Left kidney (tissue), 2 donors: ENCODE results near the gene PELI2. TPM values are rescaled to one million over a fixed set of nuclear protein-coding genes. Genes with fewer than 3 reads are reported as not detected.

Experiments used
- DNase-seq: peaks from one replicate; pipeline ENCODE4 v3.0.0-alpha.2; 2013
- polyA plus RNA-seq: library from polyadenylated mRNA; unstranded; fragments of 120-200 nt; gene quantifications from one replicate; pipeline ENCODE4 v1.2.1, GENCODE V29; 2013; ENCODE audit not compliant: insufficient read length

The PELI2 gene
- polyA plus RNA-seq, 1 donor, result 28.3 TPM

DNA sequence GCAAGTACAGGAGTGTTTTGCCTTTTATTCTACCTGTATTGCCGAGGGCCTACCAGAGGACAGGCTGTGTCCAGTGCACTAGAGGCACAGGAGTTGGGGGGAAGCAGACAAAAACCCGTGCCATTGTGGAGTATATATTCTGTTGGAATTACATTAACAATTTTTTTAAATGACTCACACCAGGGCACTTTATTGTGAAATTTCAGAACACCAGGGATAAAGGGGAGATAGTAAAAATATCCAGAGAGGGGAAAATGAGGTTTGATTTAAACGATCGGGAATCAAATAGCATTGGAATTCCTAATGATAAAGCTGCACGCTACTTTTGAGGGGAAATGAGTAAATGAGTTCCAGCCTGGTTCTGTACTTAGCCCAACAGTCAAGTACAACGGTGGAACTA, 123.2 kb downstream of the PELI2 start:
- DNase-seq, result no peak

DNA sequence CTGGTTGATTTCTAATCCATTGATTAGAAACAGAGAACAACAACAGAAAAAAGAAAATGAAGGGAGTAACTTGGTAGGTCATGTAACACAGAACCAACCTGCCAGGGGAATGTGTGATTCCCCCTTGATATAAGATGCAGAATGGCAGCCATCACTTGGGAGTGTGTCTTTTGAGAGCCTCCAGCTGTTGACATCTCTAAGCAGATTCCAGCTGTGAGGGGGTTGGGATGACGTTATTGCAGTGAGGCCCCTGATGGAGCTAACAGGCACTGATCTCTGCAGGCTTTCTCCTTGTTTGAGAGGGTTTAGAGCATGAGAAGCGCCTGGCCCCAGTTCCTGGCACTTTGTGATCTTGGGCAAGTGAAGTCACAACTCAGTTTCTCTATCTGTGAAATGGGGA, 124.9 kb downstream of the PELI2 start:
- DNase-seq, result no peak

DNA sequence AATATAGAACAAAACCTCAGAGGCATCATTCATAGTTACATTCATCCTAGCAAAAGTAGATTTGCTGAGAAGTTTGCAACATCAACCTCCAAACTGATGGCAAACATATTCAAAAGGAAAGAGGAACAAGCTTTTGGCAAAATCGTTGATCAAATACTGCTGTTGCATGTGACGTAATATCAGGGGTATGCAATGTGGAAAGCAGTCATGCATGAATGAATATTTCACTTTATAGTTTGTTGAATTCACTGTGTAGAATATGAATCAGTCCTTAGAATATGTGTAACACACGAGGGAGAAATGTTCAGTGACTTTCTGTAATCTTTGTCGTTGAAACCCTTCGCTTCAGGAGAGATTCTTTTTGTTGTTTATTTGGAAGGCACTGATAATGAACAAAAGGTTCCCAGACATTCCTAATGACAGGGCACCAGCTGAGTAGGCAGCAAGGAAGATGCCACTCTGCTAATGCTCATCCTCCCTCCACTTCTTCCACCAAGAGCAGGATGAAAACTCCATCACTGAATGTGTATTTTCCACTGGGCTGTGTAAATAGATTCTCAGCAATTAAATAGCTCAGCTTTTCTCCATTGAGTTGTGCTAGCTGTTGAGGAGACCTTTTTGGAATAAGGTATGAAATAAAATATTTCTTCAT, 126.1 kb downstream of the PELI2 start:
- DNase-seq, result no peak

DNA sequence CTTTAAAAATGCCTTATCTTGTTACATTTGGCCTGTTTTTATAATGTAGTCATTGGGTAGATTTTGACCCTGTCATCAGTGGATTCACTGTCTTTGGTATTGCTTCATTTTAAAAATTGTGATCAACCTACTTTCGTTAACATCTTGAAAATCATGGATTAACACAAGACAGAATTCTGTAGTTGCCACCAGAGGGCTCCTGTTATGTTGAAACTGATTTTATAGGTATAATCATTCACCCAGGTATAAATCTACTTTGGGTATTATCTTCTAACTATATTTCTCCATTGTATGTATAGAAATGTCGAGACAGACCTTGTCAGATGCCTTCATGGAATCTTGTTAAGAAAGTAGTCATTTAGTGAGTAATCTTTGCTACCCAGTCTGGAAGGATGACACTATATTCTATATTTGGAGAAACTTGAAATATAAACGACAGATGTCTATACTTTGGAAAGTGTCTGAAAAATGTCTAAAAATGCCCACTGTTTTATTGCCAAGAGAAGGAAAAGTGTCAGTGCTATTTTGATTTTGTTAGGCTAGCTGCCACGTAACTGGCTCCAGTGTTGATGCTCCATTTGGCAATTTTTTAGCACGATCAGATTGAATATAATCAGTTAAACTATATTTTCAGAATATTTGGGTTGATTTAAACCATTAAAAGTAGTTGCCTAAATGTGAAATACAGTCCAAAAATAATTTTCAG, 129.4 kb downstream of the PELI2 start:
- DNase-seq, result no peak

DNA sequence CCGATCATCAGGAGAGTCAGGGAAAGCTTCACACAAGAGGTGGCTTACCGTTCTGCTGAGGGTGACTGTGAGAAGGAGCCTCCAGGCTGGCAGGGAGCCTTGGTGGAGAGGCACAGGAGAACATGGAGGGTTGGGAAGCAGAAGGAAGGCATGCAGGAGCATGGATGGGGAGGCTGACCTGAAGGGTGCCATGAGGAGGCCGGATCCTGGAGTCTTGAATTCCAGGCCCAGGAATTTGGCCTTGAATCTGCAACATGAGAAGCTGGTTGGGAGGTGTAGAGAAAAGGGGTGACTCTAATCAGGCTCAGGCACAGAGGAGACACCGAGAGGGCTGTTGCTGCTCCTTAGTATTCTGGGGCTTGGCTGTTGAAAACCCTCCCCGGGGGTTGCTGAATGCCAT, 130.2 kb downstream of the PELI2 start:
- DNase-seq, result no peak

DNA sequence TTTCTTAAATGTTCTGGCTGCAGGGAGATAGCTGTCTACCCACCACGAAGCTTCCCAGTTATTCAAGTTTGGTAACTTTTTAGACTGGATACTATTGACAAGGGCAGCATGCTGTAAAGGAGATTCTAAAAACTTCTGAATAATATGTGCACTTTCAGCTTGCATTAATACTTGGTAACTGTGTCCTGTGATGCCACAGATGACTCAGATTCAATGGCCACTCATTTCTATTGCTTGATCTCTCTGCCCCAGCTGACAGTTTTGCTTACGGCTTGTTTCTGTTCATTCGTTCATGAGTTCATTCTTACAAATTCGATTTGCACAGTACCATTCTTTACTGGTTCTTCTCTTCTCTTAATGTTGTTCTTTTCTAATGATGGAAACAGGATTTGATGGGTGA, 142.8 kb downstream of the PELI2 start:
- DNase-seq, result no peak

DNA sequence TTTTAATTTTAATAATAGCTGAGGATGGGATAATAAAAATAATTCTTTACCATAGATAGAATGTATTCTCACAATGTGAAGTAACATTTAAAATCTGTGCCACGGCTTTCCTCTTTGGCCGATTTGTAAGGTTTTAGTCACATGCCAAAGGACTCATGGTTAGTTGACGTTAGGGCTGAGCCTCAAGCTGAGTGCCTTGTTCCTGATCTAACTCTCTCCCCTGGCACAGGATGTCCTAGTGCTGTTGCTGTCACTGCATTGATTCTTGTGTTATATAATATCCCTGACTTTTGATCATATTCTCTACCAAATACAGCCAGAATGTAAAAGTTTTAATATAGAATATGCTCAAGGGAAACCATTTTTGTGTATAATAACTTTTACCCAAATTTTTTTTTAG, 144.3 kb downstream of the PELI2 start:
- DNase-seq, result no peak

DNA sequence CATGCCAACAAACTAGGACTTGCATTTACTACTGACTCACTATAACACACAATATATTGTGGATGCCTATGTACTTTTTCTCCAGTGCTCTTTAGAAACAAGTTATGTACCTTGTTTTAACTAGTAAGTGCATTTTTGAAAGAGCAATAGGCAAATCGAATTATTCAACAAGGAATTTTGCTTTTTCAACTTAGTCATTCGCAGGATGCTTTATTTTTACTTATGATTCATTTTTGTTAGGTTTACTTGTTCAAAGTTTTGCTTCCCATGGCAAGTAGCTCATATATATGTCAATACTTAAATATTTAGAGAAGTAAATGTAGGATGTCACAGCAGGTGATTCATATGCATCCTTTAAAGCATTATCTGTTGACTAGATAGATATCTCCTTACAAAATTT, 149.8 kb downstream of the PELI2 start:
- no peak for DNase-seq

DNA sequence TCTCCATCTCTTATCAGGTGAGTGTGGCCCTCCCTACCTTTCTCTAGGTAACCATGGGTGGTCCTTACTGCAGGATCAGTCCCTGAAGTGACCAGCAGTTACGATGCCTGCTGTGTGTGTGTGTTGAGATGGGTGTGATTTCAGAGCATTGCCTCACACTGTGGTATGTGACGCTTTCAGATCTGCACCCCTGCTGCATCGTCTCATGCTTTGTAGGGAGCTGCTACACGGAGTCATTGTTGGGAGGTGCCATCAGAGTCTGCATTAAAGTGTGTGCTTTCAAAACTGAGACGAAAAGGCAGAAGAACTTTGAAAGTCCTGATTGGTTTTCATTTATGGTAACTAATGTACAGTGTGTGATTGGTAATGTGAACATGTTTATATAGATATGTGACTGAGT, 150.5 kb downstream of the PELI2 start:
- DNase-seq, result no peak

DNA sequence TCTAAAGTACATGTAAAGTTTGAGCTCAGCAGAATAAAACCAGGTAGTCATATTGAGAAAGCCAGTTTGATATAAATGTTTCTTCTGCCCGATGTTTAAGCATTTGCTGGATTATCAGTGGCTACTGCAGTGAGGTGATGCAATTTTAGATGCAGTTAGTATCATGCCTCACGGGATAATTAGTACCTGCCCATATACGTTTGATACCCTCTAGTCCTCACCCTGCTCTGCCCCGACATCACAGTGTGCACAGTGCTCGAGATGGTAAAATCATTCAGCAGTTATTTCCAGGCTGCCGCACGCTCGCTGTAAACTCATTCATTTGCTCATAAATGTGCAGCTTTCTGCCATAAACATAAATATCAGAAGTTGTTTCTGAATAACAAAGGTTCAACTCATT, 152.7 kb downstream of the PELI2 start:
- no peak for DNase-seq

DNA sequence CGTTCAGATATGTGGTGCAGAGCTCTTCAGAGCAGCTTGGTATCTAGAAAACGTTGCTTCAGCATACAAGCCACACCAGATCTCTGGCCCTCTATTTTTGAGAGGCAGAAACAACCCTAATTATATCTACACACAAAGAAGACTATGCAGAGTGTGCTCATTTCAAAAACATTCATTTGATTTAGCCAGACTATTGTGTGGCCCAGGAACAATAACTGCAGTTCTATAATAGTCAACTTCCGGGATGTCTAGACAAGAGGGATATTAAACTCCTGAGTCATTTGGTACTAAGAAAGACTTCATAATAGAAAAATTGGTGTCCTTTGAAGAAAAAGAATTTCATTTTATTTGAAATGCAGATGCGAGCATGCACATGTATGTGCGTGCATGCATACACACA, 153.8 kb downstream of the PELI2 start:
- no peak for DNase-seq

DNA sequence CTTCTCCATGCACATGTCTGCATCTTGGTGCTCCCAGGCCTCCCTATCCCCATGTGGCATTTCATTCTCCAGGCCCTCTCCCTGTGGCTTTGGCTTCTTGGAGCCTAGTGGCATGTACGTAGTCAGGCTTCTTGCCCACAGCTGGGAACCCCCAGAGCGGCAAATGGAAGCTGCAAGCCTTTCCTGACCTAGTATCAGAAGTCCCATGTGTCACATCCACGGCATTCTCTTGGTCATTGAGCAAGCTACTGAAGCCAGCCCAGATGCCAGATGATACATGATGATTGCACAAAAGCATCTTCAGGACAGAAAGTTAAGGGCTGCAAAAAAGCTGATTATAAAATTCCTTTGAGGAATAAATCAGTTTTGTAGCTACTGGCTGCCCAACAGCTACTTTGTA, 154.9 kb downstream of the PELI2 start:
- DNase-seq, result no peak

DNA sequence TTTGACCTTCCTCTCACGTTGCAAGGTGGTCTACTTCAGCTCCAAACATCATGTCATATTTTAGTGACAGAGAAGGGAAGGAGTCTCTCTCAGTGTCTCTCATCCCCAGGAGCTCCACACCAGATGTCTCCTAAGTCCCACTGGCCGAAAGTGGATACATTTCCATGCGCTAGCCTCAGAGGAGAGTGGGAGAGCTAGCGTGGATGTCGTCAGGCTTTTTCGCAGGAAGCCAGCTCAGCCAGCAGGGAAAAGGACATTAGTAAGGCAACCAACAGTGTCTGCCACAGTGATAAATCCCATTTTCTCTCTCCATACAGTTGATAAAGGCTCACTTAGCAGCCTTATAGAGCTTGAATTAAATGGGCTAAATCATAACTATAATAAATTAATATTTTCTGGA, 155.7 kb downstream of the PELI2 start:
- no peak for DNase-seq

DNA sequence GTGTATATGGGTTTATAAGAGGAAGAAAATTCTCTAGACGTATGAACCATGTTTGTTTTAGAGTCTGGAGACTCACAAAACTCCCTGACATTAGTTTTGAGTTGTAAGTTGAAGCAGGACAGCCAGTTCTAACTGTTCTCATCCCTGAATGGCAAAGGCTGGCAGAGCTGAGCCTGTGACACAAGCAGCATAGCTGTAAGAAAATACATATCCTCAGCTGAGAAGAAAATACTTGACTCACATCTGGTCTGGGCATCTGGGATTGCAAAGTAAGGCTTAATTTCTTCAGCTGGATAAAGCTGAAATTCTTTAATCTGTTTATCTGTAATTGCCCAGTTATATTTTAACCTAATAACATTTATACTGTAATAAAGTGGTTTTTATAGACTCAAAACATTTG, 156.3 kb downstream of the PELI2 start:
- DNase-seq, result no peak

DNA sequence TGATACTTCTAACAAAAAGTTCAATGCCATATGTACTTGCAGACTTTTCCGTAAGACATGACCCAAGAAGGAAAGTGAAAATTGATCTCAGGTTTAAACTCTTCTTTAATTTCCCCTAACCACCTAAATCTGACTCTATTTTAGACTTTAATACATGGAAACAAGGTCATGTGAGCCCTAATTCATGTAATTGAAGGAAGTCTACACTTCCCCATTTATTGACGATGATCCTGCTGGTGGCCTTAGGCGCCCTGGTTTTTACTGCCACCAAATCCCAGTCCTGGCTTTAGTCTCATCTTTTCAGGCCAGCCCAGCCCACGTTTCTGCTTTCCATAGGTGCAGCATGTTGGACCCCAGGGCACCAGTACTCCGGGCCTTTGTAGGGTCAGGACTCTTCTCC, 157.9 kb downstream of the PELI2 start:
- no peak for DNase-seq

DNA sequence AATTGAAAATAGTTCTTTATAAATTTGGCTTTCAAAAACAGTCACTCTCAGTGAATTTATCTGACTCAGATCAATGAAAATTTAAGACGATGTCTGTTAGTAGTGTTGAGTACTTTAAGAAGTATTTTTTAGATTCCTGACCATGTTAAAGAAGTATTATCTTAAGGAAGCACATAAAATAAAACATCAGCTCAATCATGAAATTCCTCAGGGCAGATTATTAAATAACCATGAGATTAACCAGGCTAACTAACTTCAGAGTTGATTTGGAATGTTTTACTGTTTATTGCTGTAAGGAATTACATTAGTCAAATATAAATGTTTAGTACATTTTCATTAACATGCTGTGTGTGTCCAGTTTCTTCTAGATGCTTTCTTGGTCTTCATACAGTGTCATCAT, 160.2 kb downstream of the PELI2 start:
- DNase-seq, result no peak

DNA sequence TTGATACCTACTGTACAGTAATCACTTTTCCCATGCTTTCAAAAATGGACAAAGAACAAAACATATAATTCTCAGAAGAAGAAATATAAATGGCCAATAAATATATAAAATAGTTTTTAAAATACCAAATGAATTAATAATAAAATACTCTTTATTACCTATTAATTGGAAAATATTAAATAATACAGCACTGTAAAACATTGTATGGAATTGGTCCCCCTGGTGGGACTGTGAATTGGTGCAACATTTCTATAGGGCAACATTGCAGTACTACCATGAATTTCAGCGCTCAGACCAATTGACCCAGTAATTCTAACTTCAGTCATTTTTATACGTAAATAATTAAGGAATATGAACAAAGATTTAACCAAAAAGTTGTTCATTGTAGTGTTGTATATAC, 162.6 kb downstream of the PELI2 start:
- DNase-seq, result no peak

DNA sequence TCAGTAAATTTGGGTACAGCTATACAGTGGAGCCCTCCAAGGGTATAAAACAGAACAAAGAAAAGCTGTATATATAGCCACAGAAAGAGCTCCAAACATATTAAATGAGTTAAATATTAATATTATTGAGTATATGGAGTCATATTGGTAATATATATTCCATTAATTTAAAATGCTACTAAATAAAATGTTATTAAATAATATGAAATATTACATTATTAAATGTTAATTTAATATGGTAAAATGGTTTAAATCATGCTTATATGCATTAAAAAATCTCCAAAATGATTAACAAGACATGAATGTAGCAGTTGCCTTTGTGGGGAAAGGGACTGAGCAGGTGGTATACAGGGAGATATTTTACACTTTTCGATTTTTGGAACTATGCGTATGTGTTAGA, 164.0 kb downstream of the PELI2 start:
- no peak for DNase-seq

DNA sequence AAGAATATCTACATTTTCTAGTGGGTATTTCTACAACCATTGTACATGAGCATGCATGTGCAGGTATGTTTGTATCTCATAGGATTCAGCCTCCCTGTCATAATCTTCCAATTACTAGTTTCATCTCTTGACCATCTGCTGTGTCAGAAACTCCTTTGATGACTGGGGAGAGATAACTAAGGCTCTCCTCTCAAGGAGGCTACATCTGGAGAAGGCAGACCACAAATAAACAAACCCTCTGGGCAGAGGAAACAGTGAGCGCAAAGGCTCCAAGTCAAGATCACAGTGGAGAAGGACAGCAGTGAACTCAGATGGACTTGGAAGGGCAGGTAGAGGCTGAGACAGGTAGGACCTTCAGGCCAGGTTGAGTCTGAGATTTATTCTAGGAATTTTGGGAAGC, 166.4 kb downstream of the PELI2 start:
- no peak for DNase-seq

DNA sequence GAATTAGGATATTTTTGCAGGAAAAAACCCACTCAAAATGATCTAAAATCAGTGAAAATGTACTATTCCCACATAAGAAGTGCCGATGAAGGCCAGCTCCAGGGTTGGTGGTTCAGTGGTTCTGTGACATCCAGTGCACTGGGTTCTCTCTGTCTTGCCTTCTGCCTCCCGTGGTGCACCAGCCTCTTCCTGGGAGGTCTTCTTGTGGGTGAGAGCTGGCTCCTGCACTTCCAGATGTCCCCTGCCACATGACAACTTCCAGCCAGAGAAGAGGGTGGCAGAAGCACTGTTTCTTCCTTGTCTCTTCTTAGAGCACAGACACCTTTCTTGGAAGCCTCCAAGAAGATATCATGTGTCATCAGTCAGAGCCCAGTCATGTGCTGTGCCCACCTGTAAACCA, 170.9 kb downstream of the PELI2 start:
- DNase-seq, result no peak

DNA sequence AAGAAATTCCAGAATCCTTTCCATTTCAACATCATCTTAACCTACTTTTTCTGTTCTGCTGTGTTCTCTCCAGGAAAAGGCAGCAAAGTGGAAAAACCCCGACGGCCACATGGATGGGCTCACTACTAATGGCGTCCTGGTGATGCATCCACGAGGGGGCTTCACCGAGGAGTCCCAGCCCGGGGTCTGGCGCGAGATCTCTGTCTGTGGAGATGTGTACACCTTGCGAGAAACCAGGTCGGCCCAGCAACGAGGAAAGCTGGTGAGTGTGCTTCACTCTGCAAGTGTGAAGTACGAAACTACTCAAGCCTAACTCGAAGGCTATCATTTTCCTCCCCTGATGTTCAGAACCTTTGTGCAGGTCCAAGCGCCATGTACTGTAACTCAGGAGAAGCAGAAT, 172.0 kb downstream of the PELI2 start:
- no peak for DNase-seq

DNA sequence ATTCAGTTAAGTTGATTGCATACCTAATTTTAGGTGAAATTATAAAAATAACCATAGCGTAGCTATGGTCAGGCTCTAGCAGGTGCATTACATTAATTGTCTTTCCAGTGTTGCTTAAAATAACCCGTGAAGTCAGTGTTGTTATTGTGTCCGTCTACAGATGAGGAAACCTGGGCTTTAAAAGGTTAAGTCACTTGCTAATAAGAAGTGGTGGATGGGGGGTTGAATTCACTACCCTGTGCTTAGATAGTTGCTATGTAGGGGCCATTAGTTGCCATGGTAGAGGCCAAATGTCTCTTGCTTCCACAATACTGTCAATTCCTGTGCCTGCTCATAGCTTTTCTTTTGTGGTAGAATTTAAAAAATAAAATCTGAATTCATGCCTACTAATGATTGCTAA, 174.8 kb downstream of the PELI2 start:
- no peak for DNase-seq

DNA sequence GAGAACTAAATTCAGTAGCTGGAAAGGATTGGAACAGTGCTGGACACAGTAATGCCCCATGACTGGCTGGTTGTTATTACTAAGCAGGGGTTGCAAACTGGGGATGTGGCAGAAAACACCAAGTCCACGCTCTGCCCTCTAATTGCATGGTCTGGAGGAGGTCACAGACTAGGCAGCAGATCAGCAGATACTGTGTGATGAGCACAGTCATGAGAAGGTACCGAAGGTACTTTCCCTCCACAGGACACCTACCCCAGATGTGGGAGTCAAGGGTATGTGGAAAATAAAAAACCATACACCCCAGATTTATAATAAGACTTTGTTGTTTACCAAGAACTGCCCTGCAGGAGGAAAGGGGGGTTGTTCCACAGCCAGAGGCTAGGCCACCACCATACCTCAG, 175.3 kb downstream of the PELI2 start:
- DNase-seq, result no peak

DNA sequence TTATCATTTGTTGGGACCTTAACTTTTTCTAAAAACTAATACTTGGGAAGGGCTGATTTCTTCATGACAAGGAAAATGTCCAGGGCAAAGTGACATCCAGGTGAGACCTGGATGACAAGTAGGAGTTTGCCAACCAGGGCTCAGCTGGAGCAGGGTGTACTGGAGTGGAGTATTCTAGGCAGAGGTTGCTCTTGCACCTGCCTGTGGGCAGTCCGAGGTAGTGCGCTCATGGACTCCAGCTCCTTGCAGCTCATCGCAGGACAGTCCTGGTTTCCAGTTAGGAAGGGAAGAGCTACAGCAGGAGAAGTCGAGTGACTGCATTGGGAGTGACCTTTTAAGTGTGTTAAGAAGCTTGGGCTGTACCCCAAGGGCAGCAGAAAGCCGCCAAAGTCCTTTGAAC, 175.9 kb downstream of the PELI2 start:
- no peak for DNase-seq

DNA sequence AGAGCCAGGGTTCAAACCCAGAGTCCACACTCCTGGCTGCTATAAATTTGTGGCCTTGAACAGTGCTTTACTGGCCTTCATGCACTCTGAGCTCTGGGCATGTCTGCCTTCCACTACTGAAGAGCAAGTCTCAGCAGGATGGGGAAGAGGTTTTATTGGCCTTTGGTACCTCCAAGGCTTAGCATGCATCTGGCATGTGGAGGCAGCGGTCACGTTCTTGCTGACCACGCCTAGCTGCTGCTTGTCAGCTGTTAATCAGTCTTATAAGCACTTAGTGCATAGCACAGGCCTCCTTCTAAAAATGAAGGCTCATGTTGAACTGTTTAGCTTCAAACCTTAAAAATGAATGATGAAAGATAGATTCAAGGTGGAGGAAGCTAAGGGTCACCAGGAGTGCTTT, 177.5 kb downstream of the PELI2 start:
- no peak for DNase-seq
